H1 (cell line): ENCODE results near the gene CNN3. TPM values are rescaled to one million over a fixed set of nuclear protein-coding genes. Genes with fewer than 3 reads are reported as not detected.

Source experiments
- CTCF ChIA-PET: fragments of 300-600 bp; sonication (Branson Sonifier 250); formaldehyde crosslinking; loops from one replicate; lab custom pipeline; 2021; ENCODE audit not compliant: partially characterized antibody; lab: Charles Lee
- POLR2A ChIA-PET: fragments of 300-600 bp; sonication (Branson Sonifier 250); formaldehyde crosslinking; loops from one replicate; lab custom pipeline; 2021; ENCODE audit warnings: inconsistent platforms; ENCODE audit not compliant: partially characterized antibody; lab: Charles Lee
- DNase-seq, 2 experiments: peaks; one replicate each; pipeline versions ENCODE4 v3.0.0 to v3.0.0-alpha.2; 2010 to 2022; ENCODE audit warnings: low spot score in 2 of 2, low read depth in 1 of 2, mixed read lengths in 1 of 2
- FAIRE-seq: peaks from 2 replicates; lab custom pipeline; 2011; peaks lifted over from hg19 to GRCh38; lab: Jason Lieb, UNC
- H2AFZ ChIP-seq: 2 replicates; pipeline ENCODE4 v1.8.1; 2012; ENCODE audit warnings: low read length, inconsistent platforms
- H2AK5ac ChIP-seq: 2 replicates; pipeline ENCODE4 v1.6.1; 2013; ENCODE audit warnings: low read depth, low read length
- H2BK120ac ChIP-seq: replicated peaks from 2 replicates; pipeline ENCODE3; 2013; ENCODE audit warnings: low read depth, low read length, inconsistent platforms
- H2BK12ac ChIP-seq: 2 replicates; pipeline ENCODE4 v1.6.1; 2013; ENCODE audit warnings: low read depth, low read length
- H2BK15ac ChIP-seq: 2 replicates; pipeline ENCODE4 v1.6.1; 2013; ENCODE audit warnings: low read length
- H2BK20ac ChIP-seq: 2 replicates; pipeline ENCODE4 v1.6.1; 2013; ENCODE audit warnings: low read length
- H2BK5ac ChIP-seq: 2 replicates; pipeline ENCODE4 v1.6.1; 2013; ENCODE audit warnings: low read depth, low read length
- H3K14ac ChIP-seq: 2 replicates; pipeline ENCODE4 v1.6.1; 2013; ENCODE audit warnings: inconsistent platforms; ENCODE audit not compliant: insufficient read length
- H3K18ac ChIP-seq: 2 replicates; pipeline ENCODE4 v1.6.1; 2013; ENCODE audit warnings: low read length; ENCODE audit errors: extremely low read depth
- H3K23ac ChIP-seq: 2 replicates; pipeline ENCODE4 v1.6.1; 2013; ENCODE audit warnings: inconsistent platforms; ENCODE audit not compliant: insufficient read length
- H3K23me2 ChIP-seq: 2 replicates; pipeline ENCODE4 v1.6.1; 2013; ENCODE audit warnings: low read depth, low read length
- H3K27ac ChIP-seq: 2 replicates; pipeline ENCODE4 v1.6.1; 2011; ENCODE audit warnings: low read depth, low read length, inconsistent platforms
- H3K27me3 ChIP-seq, 4 experiments: replicated peaks in 1 of 4; 1 replicate in 1 of 4; 2 replicates in 3 of 4; pipeline versions ENCODE4 v1.6.1 to v1.8.1; 2011 to 2013; ENCODE audit warnings: low read length in 3 of 4, mild to moderate bottlenecking in 3 of 4, inconsistent platforms in 2 of 4, mixed read lengths in 2 of 4, moderate library complexity in 1 of 4; ENCODE audit not compliant: control insufficient read depth in 3 of 4, insufficient read depth in 3 of 4; ENCODE audit errors: extremely low read depth in 1 of 4
- H3K36me3 ChIP-seq, 4 experiments: 2 replicates each; pipeline versions ENCODE4 v1.6.1 to v1.8.1; 2011 to 2013; ENCODE audit warnings: mild to moderate bottlenecking in 4 of 4, low read length in 3 of 4, moderate library complexity in 2 of 4, control low read depth in 1 of 4, inconsistent platforms in 1 of 4; ENCODE audit not compliant: insufficient read depth in 4 of 4, control insufficient read depth in 2 of 4
- H3K4ac ChIP-seq: replicated peaks from 2 replicates; pipeline ENCODE3; 2013; ENCODE audit warnings: low read length, low read depth, mixed read lengths, inconsistent platforms; ENCODE audit not compliant: insufficient read length
- H3K4me1 ChIP-seq, 4 experiments: replicated peaks in 1 of 4; 1 replicate in 1 of 4; 2 replicates in 3 of 4; pipeline versions ENCODE4 v1.6.1 to v1.8.1; 2011 to 2013; ENCODE audit warnings: low read length in 3 of 4, inconsistent platforms in 2 of 4, mixed read lengths in 1 of 4; ENCODE audit not compliant: insufficient read depth in 4 of 4, control insufficient read depth in 3 of 4
- H3K4me2 ChIP-seq, 2 experiments: 2 replicates each; pipeline versions ENCODE4 v1.6.1 to v1.8.1; 2011 to 2013; ENCODE audit warnings: low read depth in 2 of 2, low read length in 2 of 2, control low read depth in 1 of 2, inconsistent platforms in 1 of 2, mild to moderate bottlenecking in 1 of 2; ENCODE audit not compliant: insufficient read depth in 1 of 2
- H3K4me3 ChIP-seq, 4 experiments: fragments of 200-600, 300-600 bp in 1 of 4; sonication (generic), shearing (Covaris generic), sonication (Bioruptor Twin) in 1 of 4; 2 replicates each; pipeline versions ENCODE4 v1.5.1 to v1.8.1; 2011 to 2016; ENCODE audit warnings: low read length in 4 of 4, low read depth in 3 of 4, control low read depth in 2 of 4, inconsistent platforms in 2 of 4, mild to moderate bottlenecking in 2 of 4, mixed read lengths in 1 of 4, moderate library complexity in 1 of 4; ENCODE audit not compliant: insufficient read depth in 2 of 4; ENCODE audit errors: extremely low read depth in 1 of 4
- H3K56ac ChIP-seq: replicated peaks from 2 replicates; pipeline ENCODE3; 2013; ENCODE audit warnings: low read depth, mild to moderate bottlenecking, mixed read lengths, low read length, inconsistent platforms; ENCODE audit not compliant: insufficient read length
- H3K79me1 ChIP-seq: 2 replicates; pipeline ENCODE4 v1.6.1; 2013; ENCODE audit warnings: low read depth, low read length, control low read depth
- H3K79me2 ChIP-seq, 2 experiments: 2 replicates each; pipeline versions ENCODE4 v1.6.1 to v1.8.1; 2012 to 2013; ENCODE audit warnings: low read length in 2 of 2, mild to moderate bottlenecking in 2 of 2, inconsistent platforms in 1 of 2; ENCODE audit not compliant: insufficient read depth in 2 of 2, control insufficient read depth in 1 of 2
- H3K9ac ChIP-seq, 4 experiments: replicated peaks in 1 of 4; 1 replicate in 1 of 4; 2 replicates in 3 of 4; pipeline versions ENCODE4 v1.6.1 to v1.8.1; 2011 to 2013; ENCODE audit warnings: low read depth in 3 of 4, low read length in 3 of 4, control low read depth in 2 of 4, mild to moderate bottlenecking in 2 of 4, moderate library complexity in 2 of 4, inconsistent platforms in 1 of 4; ENCODE audit errors: extremely low read depth in 1 of 4
- H3K9me3 ChIP-seq, 2 experiments: 2 replicates each; pipeline versions ENCODE4 v1.6.1 to v1.8.1; 2012 to 2013; ENCODE audit warnings: mild to moderate bottlenecking in 2 of 2, moderate library complexity in 2 of 2, control low read depth in 1 of 2, inconsistent platforms in 1 of 2, low read depth in 1 of 2, low read length in 1 of 2, mixed read lengths in 1 of 2; ENCODE audit not compliant: insufficient read depth in 2 of 2
- H4K20me1 ChIP-seq, 2 experiments: replicated peaks in 1 of 2; 2 replicates each; pipeline versions ENCODE3 to v1.8.1; 2011 to 2013; ENCODE audit warnings: inconsistent platforms in 2 of 2, low read length in 2 of 2, mild to moderate bottlenecking in 1 of 2; ENCODE audit not compliant: insufficient read depth in 2 of 2, control insufficient read depth in 1 of 2
- H4K5ac ChIP-seq: 2 replicates; pipeline ENCODE4 v1.6.1; 2013; ENCODE audit warnings: low read length, low read depth, mixed read lengths, inconsistent platforms; ENCODE audit not compliant: insufficient read length
- H4K8ac ChIP-seq: 2 replicates; pipeline ENCODE4 v1.8.0; 2013; ENCODE audit warnings: mild to moderate bottlenecking, moderate library complexity, low read length, inconsistent platforms; ENCODE audit not compliant: insufficient read depth; ENCODE audit errors: extremely low read depth
- H4K91ac ChIP-seq: replicated peaks from 2 replicates; pipeline ENCODE3; 2013; ENCODE audit warnings: low read length, mixed read lengths, inconsistent platforms; ENCODE audit not compliant: insufficient read length
- HDAC2 ChIP-seq, 2 experiments: fragments of 300-600 bp in 1 of 2; sonication (generic) in 1 of 2; IDR thresholded peaks; 2 replicates each; pipeline ENCODE4 v1.6.1; 2011 to 2012; ENCODE audit warnings: low read depth in 2 of 2, low read length in 2 of 2, mild to moderate bottlenecking in 2 of 2, moderate library complexity in 2 of 2, borderline replicate concordance in 1 of 2, inconsistent platforms in 1 of 2
- SIN3A ChIP-seq, 2 experiments: IDR thresholded peaks in 1 of 2; conservative IDR thresholded peaks in 1 of 2; 2 replicates each; pipeline ENCODE4 v1.6.1; 2011 to 2012; ENCODE audit warnings: low read length in 2 of 2, improper control_type of control experiment in 1 of 2, low read depth in 1 of 2, mild to moderate bottlenecking in 1 of 2
- SIX5 ChIP-seq: IDR thresholded peaks from 2 replicates; pipeline ENCODE4 v1.6.1; 2011; ENCODE audit warnings: mild to moderate bottlenecking, low read depth, low read length
- SRF ChIP-seq: IDR thresholded peaks from 2 replicates; pipeline ENCODE4 v1.6.1; 2011; ENCODE audit warnings: mild to moderate bottlenecking, low read depth, low read length, moderate library complexity
- TCF12 ChIP-seq: IDR thresholded peaks from 2 replicates; pipeline ENCODE4 v1.6.1; 2011; ENCODE audit warnings: low read depth, mild to moderate bottlenecking, low read length
- WGBS, 2 experiments: shearing (Covaris generic) in 1 of 2; methylation state at CpG; one replicate each; pipeline versions ENCODE4 v1.1.6 to v1.1.7; 2013 to 2015; ENCODE audit warnings: low lambda C conversion rate in 2 of 2, mixed read lengths in 2 of 2, inconsistent platforms in 1 of 2, low coverage in 1 of 2, missing lambda C conversion rate in 1 of 2; ENCODE audit not compliant: insufficient replicate concordance in 2 of 2, insufficient coverage in 1 of 2, insufficient read length in 1 of 2; ENCODE audit errors: extremely low coverage in 1 of 2, missing lambda C conversion rate in 1 of 2; 5-methylcytosine and 5-hydroxymethylcytosine counted together
- polyA plus RNA-seq, 7 experiments: library from polyadenylated mRNA; depleted of rRNA in 3 of 7; stranded (reverse) in 5 of 7; unstranded in 2 of 7; fragments of >200 nt in 5 of 7; fragments of 200-250 nt in 2 of 7; gene quantifications; 1 replicate in 5 of 7; 2 replicates in 1 of 7; 4 replicates in 1 of 7; pipeline versions ENCODE4 v1.2.1 to v1.2.3, GENCODE V29; 2011 to 2013; ENCODE audit warnings: missing spikeins in 2 of 7, mixed read lengths in 2 of 7
- total RNA-seq: library from RNA; stranded (reverse); fragmentation: NEBNext Ultra II Directional; extraction: Animal tissue kit (Norgen Biotek cat#: 25700); gene quantifications from 2 replicates; pipeline ENCODE4 v1.2.1, GENCODE V29; 2021
- TF ChIP-seq, protein P1 (sequence below): IDR thresholded peaks from 2 replicates; pipeline ENCODE4 v1.6.1; 2011; ENCODE audit warnings: low read depth, mild to moderate bottlenecking, low read length; ENCODE audit not compliant: insufficient read depth

Gene CNN3
- total and polyA plus RNA-seq, 2 of the 8 experiments (the other 6 are each of a cell fraction or from before 2014, with no cell fraction given): 134 to 266 TPM

DNA sequence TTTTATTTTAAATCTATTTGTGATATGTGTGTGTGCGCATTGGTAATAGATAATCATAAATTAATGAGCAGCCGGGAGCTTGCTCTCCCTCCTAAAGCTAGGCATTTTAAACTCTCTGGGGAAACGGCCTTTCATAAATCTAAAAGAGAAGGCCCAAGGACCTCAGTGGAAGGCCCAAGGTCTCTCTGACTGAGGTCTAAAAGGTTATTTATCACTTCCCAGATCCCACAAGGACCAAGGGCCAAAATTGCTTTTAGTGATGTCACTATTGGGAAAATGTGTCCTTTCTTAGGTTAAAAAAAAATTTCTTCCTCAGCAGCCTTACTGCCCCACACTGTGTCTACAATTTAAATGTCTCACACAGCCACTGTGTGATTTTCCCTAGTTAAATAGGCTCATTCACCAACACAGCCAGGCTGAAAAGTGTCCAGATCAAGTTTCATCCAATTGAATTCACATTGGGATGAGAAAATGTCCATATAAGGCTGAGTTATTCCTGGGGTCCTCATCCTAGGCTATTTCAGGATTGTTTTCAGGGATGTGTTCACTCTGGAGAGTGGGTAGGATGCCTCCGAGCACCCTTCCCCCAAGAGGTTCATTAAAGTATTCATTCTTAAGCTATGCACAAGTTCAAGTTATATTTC, 60.6 kb downstream of the CNN3 start:
- Histone ChIP-seq H3K36me3 (no peaks in the 10 kb centered on the region), H3K18ac (peak overlapping the region; percentile 21; the same call in 1 of the 2 replicates), H3K79me2 (no peaks in the 10 kb centered on the region), H4K91ac (no peak overlapping the region), H3K56ac (no peak overlapping the region), H2AK5ac (no peak overlapping the region), H2BK15ac (no peak overlapping the region), H3K4me3 (no peak overlapping the region), H3K27me3 (no peaks in the 10 kb centered on the region), H3K27ac (0 out of 2 replicates have a peak overlapping the region, but pooled peaks have one; percentile 21), H2BK12ac (no peak overlapping the region), H3K23me2 (no peaks in the 10 kb centered on the region), H4K5ac (no peak overlapping the region), H2AFZ (no peak overlapping the region), H3K9me3 (no peaks in the 10 kb centered on the region), H2BK20ac (0 out of 2 replicates have a peak overlapping the region, but pooled peaks have one; percentile 3), H4K20me1 (no peaks in the 10 kb centered on the region), H3K4me1 (peaks cover 2 to 40% (median 32%) of the 10 kb centered on the region in 4 experiments), H3K23ac (no peak overlapping the region), H3K14ac (no peak overlapping the region), H3K4me2 (no peak overlapping the region; a peak in 1 of 4 replicates), H2BK120ac (no peak overlapping the region), H4K8ac (no peak overlapping the region), H2BK5ac (no peak overlapping the region), H3K79me1 (no peaks in the 10 kb centered on the region), H3K4ac (no peak overlapping the region), H3K9ac (0 out of 7 replicates have a peak overlapping the region, but pooled peaks of 1 of the 4 experiments have one; percentile 18)
- CTCF ChIA-PET: interaction anchor here (5.5 kb wide), 1 partner anchor 11 kb away, joined by 45 read pairs; no protein-coding TSS in a partner anchor
- 85% methylated on average over 4 of the region's 4 CpGs; no CpG with 5 or more reads in 1 of the 2 experiments for WGBS, 2 experiments
- POLR2A ChIA-PET: no interaction called here
- FAIRE-seq: no peak
- DNase-seq: no peak
- TF ChIP-seq TCF12: no peak
- TF ChIP-seq SIN3A (conservative IDR thresholded peaks at IDR 0.05 in 1 of 2, IDR thresholded peaks at IDR 0.05 in 1 of 2; ENCODE audit: low read depth in 1 of 2, low read length in 2 of 2): no peak
- TF ChIP-seq, protein P1, sequence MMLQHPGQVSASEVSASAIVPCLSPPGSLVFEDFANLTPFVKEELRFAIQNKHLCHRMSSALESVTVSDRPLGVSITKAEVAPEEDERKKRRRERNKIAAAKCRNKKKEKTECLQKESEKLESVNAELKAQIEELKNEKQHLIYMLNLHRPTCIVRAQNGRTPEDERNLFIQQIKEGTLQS: no peak
- TF ChIP-seq HDAC2 (IDR thresholded peaks at IDR 0.05; ENCODE audit: borderline replicate concordance in 1 of 2, low read depth in 2 of 2, low read length in 2 of 2): no peak
- TF ChIP-seq SRF: peak; percentile 72
- TF ChIP-seq SIX5: no peak
